Neuronal stem cell (in vitro differentiated cells): ENCODE data around the gene CHST11.

Source experiments
- DNase-seq: peaks from one replicate; pipeline ENCODE4 v3.0.0-alpha.2; 2013; ENCODE audit warnings: low spot score
- H2AFZ ChIP-seq: one replicate; pipeline ENCODE4 v1.6.1; 2013; ENCODE audit warnings: mild to moderate bottlenecking, low read length, inconsistent platforms
- H2AK5ac ChIP-seq: 2 replicates; pipeline ENCODE4 v1.6.1; 2013; ENCODE audit warnings: low read depth, mild to moderate bottlenecking, inconsistent platforms, low read length, moderate library complexity, mixed read lengths
- H2BK120ac ChIP-seq: 2 replicates; pipeline ENCODE4 v1.6.1; 2013; ENCODE audit warnings: low read depth, mild to moderate bottlenecking, inconsistent platforms, low read length, moderate library complexity, mixed read lengths
- H2BK12ac ChIP-seq: one replicate; pipeline ENCODE4 v1.6.1; 2013; ENCODE audit warnings: low read length, inconsistent platforms
- H2BK15ac ChIP-seq: 2 replicates; pipeline ENCODE4 v1.6.1; 2013; ENCODE audit warnings: mild to moderate bottlenecking, low read length, inconsistent platforms, mixed read lengths
- H2BK5ac ChIP-seq: one replicate; pipeline ENCODE4 v1.6.1; 2013; ENCODE audit warnings: inconsistent platforms, mild to moderate bottlenecking, low read length, moderate library complexity
- H3K14ac ChIP-seq: one replicate; pipeline ENCODE4 v1.6.1; 2013; ENCODE audit warnings: low read length, inconsistent platforms
- H3K18ac ChIP-seq: 2 replicates; pipeline ENCODE4 v1.6.1; 2013; ENCODE audit warnings: low read length, inconsistent platforms
- H3K23ac ChIP-seq: 2 replicates; pipeline ENCODE4 v1.6.1; 2013; ENCODE audit warnings: low read depth, mild to moderate bottlenecking, mixed read lengths, low read length, inconsistent platforms; ENCODE audit not compliant: poor library complexity
- H3K27ac ChIP-seq: replicated peaks from 3 replicates; pipeline ENCODE4 v1.5.1; 2013; ENCODE audit warnings: low read length, inconsistent platforms
- H3K27me3 ChIP-seq, 3 experiments: 2 replicates each; pipeline ENCODE4 v1.6.1; 2013; ENCODE audit warnings: low read length in 3 of 3, mild to moderate bottlenecking in 2 of 3, inconsistent platforms in 1 of 3, low read depth in 1 of 3, mixed read lengths in 1 of 3, moderate library complexity in 1 of 3; ENCODE audit not compliant: control insufficient read depth in 3 of 3, insufficient read depth in 3 of 3
- H3K36me3 ChIP-seq, 2 donors: replicated peaks in 1 of 2; 2 replicates each; pipeline ENCODE4 v1.6.1; 2013; ENCODE audit warnings: low read length in 2 of 2; ENCODE audit not compliant: control insufficient read depth in 2 of 2, insufficient read depth in 2 of 2
- H3K4ac ChIP-seq: 2 replicates; pipeline ENCODE4 v1.6.1; 2013; ENCODE audit warnings: inconsistent platforms, mild to moderate bottlenecking, low read length, moderate library complexity
- H3K4me1 ChIP-seq, 2 donors: 1 replicate in 1 of 2; 2 replicates in 1 of 2; pipeline ENCODE4 v1.6.1; 2013; ENCODE audit warnings: low read length in 2 of 2, low read depth in 1 of 2; ENCODE audit not compliant: control insufficient read depth in 2 of 2, insufficient read depth in 1 of 2
- H3K4me2 ChIP-seq: one replicate; pipeline ENCODE4 v1.6.1; 2013; ENCODE audit warnings: mild to moderate bottlenecking, low read length, inconsistent platforms; ENCODE audit not compliant: insufficient read depth, poor library complexity, severe bottlenecking
- H3K4me3 ChIP-seq, 2 donors: 2 replicates each; pipeline ENCODE4 v1.5.1; 2013; ENCODE audit warnings: low read length in 2 of 2, mild to moderate bottlenecking in 2 of 2, inconsistent platforms in 1 of 2, moderate library complexity in 1 of 2
- H3K79me1 ChIP-seq: one replicate; pipeline ENCODE4 v1.6.1; 2013; ENCODE audit warnings: low read depth, mild to moderate bottlenecking, inconsistent platforms, low read length, moderate library complexity
- H3K9ac ChIP-seq: one replicate; pipeline ENCODE4 v1.6.1; 2013; ENCODE audit warnings: mild to moderate bottlenecking, low read depth, low read length, inconsistent platforms; ENCODE audit not compliant: poor library complexity
- H3K9me3 ChIP-seq, 2 donors: replicated peaks in 1 of 2; 2 replicates each; pipeline versions ENCODE3 to v1.6.1; 2013; ENCODE audit warnings: low read length in 2 of 2, mild to moderate bottlenecking in 2 of 2, inconsistent platforms in 1 of 2, low read depth in 1 of 2, mixed read lengths in 1 of 2, moderate library complexity in 1 of 2; ENCODE audit not compliant: control insufficient read depth in 2 of 2, insufficient read depth in 1 of 2
- H4K8ac ChIP-seq: one replicate; pipeline ENCODE4 v1.6.1; 2013; ENCODE audit warnings: low read depth, mild to moderate bottlenecking, inconsistent platforms, low read length, moderate library complexity
- H4K91ac ChIP-seq: one replicate; pipeline ENCODE4 v1.6.1; 2013; ENCODE audit warnings: low read length, low read depth, mild to moderate bottlenecking, inconsistent platforms; ENCODE audit not compliant: poor library complexity
- WGBS, 2 donors: extraction: QIAGEN DNeasy Blood & Tissue Kit; methylation state at CpG; one replicate each; pipeline ENCODE4 v1.1.7; 2013; ENCODE audit warnings: missing lambda C conversion rate in 2 of 2, mixed read lengths in 1 of 2; ENCODE audit not compliant: insufficient read length in 2 of 2, insufficient replicate concordance in 1 of 2; ENCODE audit errors: extremely low coverage in 2 of 2; 5-methylcytosine and 5-hydroxymethylcytosine counted together

CHST11 gene

GRCh38 chr12:104659058-104659457 lies 202.3 kb downstream of the CHST11 start:
- Histone ChIP-seq H3K14ac (no peak overlapping the region), H3K27ac (no peak overlapping the region), H2BK15ac (no peak overlapping the region), H2BK12ac (no peak overlapping the region), H2AFZ (no peak overlapping the region), H3K18ac (no peak overlapping the region), H3K4ac (no peak overlapping the region), H3K4me3 (no peak overlapping the region), H3K9ac (no peak overlapping the region), H2BK5ac (no peak overlapping the region), H3K27me3 (no peaks in the 10 kb centered on the region), H3K4me2 (no peak overlapping the region), H3K79me1 (no peaks in the 10 kb centered on the region), H3K9me3 (no peaks in the 10 kb centered on the region), H3K36me3 (no peaks in the 10 kb centered on the region), H3K4me1 (peaks cover 11 to 18% of the 10 kb centered on the region in 2 donors), H2BK120ac (no peak overlapping the region), H2AK5ac (no peak overlapping the region), H4K91ac (no peak overlapping the region), H3K23ac (no peak overlapping the region), H4K8ac (no peak overlapping the region)
- no CpG with 5 or more reads among the region's 5 CpGs for WGBS, 2 donors
- DNase-seq: no peak

GRCh38 chr12:104662203-104662602 lies 205.5 kb downstream of the CHST11 start:
- Histone ChIP-seq H3K14ac (no peak overlapping the region), H3K18ac (no peak overlapping the region), H3K23ac (no peak overlapping the region), H2BK5ac (no peak overlapping the region), H3K4me1 (peaks cover 0 to 3% of the 10 kb centered on the region in 2 donors), H2BK15ac (no peak overlapping the region), H2AFZ (no peak overlapping the region), H3K27me3 (no peaks in the 10 kb centered on the region), H3K9me3 (no peaks in the 10 kb centered on the region), H3K36me3 (no peaks in the 10 kb centered on the region), H3K4me2 (no peak overlapping the region), H2BK12ac (no peak overlapping the region), H3K79me1 (no peaks in the 10 kb centered on the region), H3K27ac (no peak overlapping the region), H3K4me3 (no peak overlapping the region), H3K4ac (no peak overlapping the region), H2AK5ac (no peak overlapping the region), H2BK120ac (no peak overlapping the region), H4K91ac (no peak overlapping the region), H4K8ac (no peak overlapping the region), H3K9ac (no peak overlapping the region)
- DNase-seq: no peak
- WGBS, 2 donors: no CpG with 5 or more reads among the region's 6 CpGs

DNA sequence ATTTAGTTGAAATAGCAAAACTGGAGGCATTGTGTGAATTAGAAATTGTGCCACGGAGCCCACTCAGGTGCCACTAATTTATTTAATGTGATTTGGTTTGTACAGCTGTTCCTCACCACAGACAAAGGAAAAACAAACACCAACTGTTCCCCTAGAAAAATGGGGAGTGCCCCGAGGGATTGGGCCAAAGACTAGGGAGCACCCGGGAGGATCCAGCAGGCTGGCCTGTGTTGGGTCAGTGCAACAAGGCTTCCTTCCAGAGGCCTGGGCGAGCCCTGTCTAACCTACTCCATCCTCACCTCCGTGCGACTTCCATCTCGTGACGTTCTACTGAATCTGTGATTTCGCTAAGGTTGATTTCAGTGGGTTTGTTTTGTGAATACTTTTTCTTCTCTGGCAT lies 206.2 kb downstream of the CHST11 start:
- Histone ChIP-seq H2BK12ac (no peak overlapping the region), H3K4ac (no peak overlapping the region), H3K79me1 (no peaks in the 10 kb centered on the region), H3K9ac (no peak overlapping the region), H3K9me3 (no peaks in the 10 kb centered on the region), H3K14ac (no peak overlapping the region), H2BK5ac (no peak overlapping the region), H3K27me3 (no peaks in the 10 kb centered on the region), H4K8ac (no peak overlapping the region), H2BK15ac (no peak overlapping the region), H2BK120ac (no peak overlapping the region), H2AFZ (no peak overlapping the region), H3K27ac (no peak overlapping the region), H2AK5ac (no peak overlapping the region), H3K4me2 (no peak overlapping the region), H3K4me3 (no peak overlapping the region), H3K23ac (no peak overlapping the region), H3K18ac (no peak overlapping the region), H3K4me1 (no peaks in the 10 kb centered on the region), H3K36me3 (no peaks in the 10 kb centered on the region), H4K91ac (no peak overlapping the region)
- no CpG with 5 or more reads among the region's 9 CpGs for WGBS, 2 donors
- no peak for DNase-seq

GRCh38 chr12:104664351-104664750 lies 207.6 kb downstream of the CHST11 start:
- H3K18ac ChIP-seq: no peak overlapping the region
- no peaks in the 10 kb centered on the region for H3K9me3 ChIP-seq
- no peak overlapping the region for H3K4me3 ChIP-seq
- H4K8ac ChIP-seq: no peak overlapping the region
- no peak overlapping the region for H2BK12ac ChIP-seq
- no peaks in the 10 kb centered on the region for H3K27me3 ChIP-seq
- H2BK5ac ChIP-seq: no peak overlapping the region
- no peak overlapping the region for H3K14ac ChIP-seq
- no peaks in the 10 kb centered on the region for H3K79me1 ChIP-seq
- no peak overlapping the region for H4K91ac ChIP-seq
- peaks cover 3 to 8% of the 10 kb centered on the region in 2 donors for H3K4me1 ChIP-seq
- no peak for DNase-seq
- no peak overlapping the region for H2AK5ac ChIP-seq
- WGBS, 2 donors: no CpG with 5 or more reads among the region's 3 CpGs
- H2BK15ac ChIP-seq: no peak overlapping the region
- H3K36me3 ChIP-seq: no peaks in the 10 kb centered on the region
- H2BK120ac ChIP-seq: no peak overlapping the region
- H3K23ac ChIP-seq: peak overlapping the region; percentile 81
- no peak overlapping the region for H2AFZ ChIP-seq
- H3K9ac ChIP-seq: peak overlapping the region; percentile 45
- no peak overlapping the region for H3K27ac ChIP-seq
- H3K4ac ChIP-seq: no peak overlapping the region
- no peak overlapping the region for H3K4me2 ChIP-seq
